HEK293 (cell line): ENCODE data around the gene REEP5.

Source experiments
- CTCF ChIA-PET: fragments of 350-600 bp; formaldehyde crosslinking; extraction: SDS; loops from one replicate; lab custom pipeline; 2021; ENCODE audit warnings: antibody characterized with exemption; lab: Yijun Ruan, JAX
- POLR2A ChIA-PET: fragments of 300-600 bp; formaldehyde crosslinking; extraction: SDS; loops from one replicate; lab custom pipeline; 2020; ENCODE audit warnings: antibody characterized with exemption, inconsistent platforms; lab: Yijun Ruan, JAX
- H3K27ac ChIP-seq: fragments of 200-500 bp; sonication (Bioruptor generic); 2 replicates; pipeline ENCODE4 v1.5.1; 2014; ENCODE audit warnings: low read depth, low read length, control low read depth, inconsistent platforms; ENCODE audit errors: extremely low read depth
- H3K36me3 ChIP-seq, 2 experiments: fragments of 200-500 bp in 1 of 2; sonication (Bioruptor generic) in 1 of 2; 1 replicate in 1 of 2; 2 replicates in 1 of 2; pipeline ENCODE4 v1.5.1; 2014 to 2017; ENCODE audit warnings: inconsistent platforms in 2 of 2, low read length in 2 of 2; ENCODE audit not compliant: control insufficient read depth in 2 of 2, insufficient read depth in 1 of 2
- H3K4me1 ChIP-seq: fragments of 200-500 bp; sonication (Bioruptor generic); 2 replicates; pipeline ENCODE4 v1.5.1; 2014; ENCODE audit warnings: mild to moderate bottlenecking, low read length, inconsistent platforms; ENCODE audit not compliant: control insufficient read depth, insufficient read depth
- H3K4me3 ChIP-seq: 2 replicates; pipeline ENCODE4 v1.5.1; 2011; ENCODE audit warnings: low read depth, mild to moderate bottlenecking, control low read depth, low read length, moderate library complexity
- H3K9me3 ChIP-seq: fragments of 200-500 bp; sonication (Bioruptor generic); 2 replicates; pipeline ENCODE4 v1.5.1; 2014; ENCODE audit warnings: low read depth, low read length, inconsistent platforms; ENCODE audit not compliant: control insufficient read depth, insufficient read depth
- FEZF1 ChIP-seq: fragments of 450-650 bp; formaldehyde crosslinking; IDR thresholded peaks from 2 replicates; pipeline ENCODE4 v1.5.1; 2016; ENCODE audit warnings: missing biosample characterization, missing genetic modification characterization
- GFI1B ChIP-seq: fragments of 450-650 bp; formaldehyde crosslinking; IDR thresholded peaks from 2 replicates; pipeline ENCODE4 v1.5.1; 2016; ENCODE audit warnings: missing biosample characterization, missing genetic modification characterization
- GLI4 ChIP-seq: fragments of 450-650 bp; formaldehyde crosslinking; IDR thresholded peaks from 2 replicates; pipeline ENCODE4 v1.5.1; 2016; ENCODE audit warnings: missing biosample characterization, missing genetic modification characterization
- KLF1 ChIP-seq: fragments of 450-650 bp; formaldehyde crosslinking; IDR thresholded peaks from 2 replicates; pipeline ENCODE4 v1.5.1; 2016; ENCODE audit warnings: missing biosample characterization, missing genetic modification characterization
- MZF1 ChIP-seq: fragments of 450-650 bp; formaldehyde crosslinking; IDR thresholded peaks from 2 replicates; pipeline ENCODE4 v1.5.1; 2017; ENCODE audit warnings: missing biosample characterization, missing genetic modification characterization, borderline replicate concordance
- PRDM1 ChIP-seq: fragments of 450-650 bp; formaldehyde crosslinking; IDR thresholded peaks from 2 replicates; pipeline ENCODE4; 2016; ENCODE audit warnings: missing biosample characterization, missing genetic modification characterization
- SCRT1 ChIP-seq: fragments of 450-650 bp; formaldehyde crosslinking; IDR thresholded peaks from 2 replicates; pipeline ENCODE4 v1.5.1; 2016; ENCODE audit warnings: missing biosample characterization, missing genetic modification characterization, borderline replicate concordance
- ZBTB48 ChIP-seq: fragments of 450-650 bp; formaldehyde crosslinking; IDR thresholded peaks from 2 replicates; pipeline ENCODE4 v1.5.1; 2016; ENCODE audit warnings: missing biosample characterization, missing genetic modification characterization
- ZFP3 ChIP-seq: fragments of 450-650 bp; formaldehyde crosslinking; IDR thresholded peaks from 2 replicates; pipeline ENCODE4 v1.5.1; 2016; ENCODE audit warnings: low read depth, missing biosample characterization, missing genetic modification characterization
- ZNF121 ChIP-seq: fragments of 450-650 bp; formaldehyde crosslinking; IDR thresholded peaks from 2 replicates; pipeline ENCODE4 v1.5.1; 2016; ENCODE audit warnings: missing biosample characterization, missing genetic modification characterization
- ZNF2 ChIP-seq: fragments of 450-650 bp; formaldehyde crosslinking; IDR thresholded peaks from 2 replicates; pipeline ENCODE4 v1.5.1; 2016; ENCODE audit warnings: missing biosample characterization, missing genetic modification characterization
- ZNF248 ChIP-seq: fragments of 450-650 bp; formaldehyde crosslinking; IDR thresholded peaks from 2 replicates; pipeline ENCODE4 v1.5.1; 2017; ENCODE audit warnings: missing biosample characterization, missing genetic modification characterization
- ZNF394 ChIP-seq: fragments of 450-650 bp; formaldehyde crosslinking; IDR thresholded peaks from 2 replicates; pipeline ENCODE4 v1.5.1; 2016; ENCODE audit warnings: missing biosample characterization, missing genetic modification characterization, mild to moderate bottlenecking, moderate library complexity, borderline replicate concordance
- ZNF423 ChIP-seq: fragments of 450-650 bp; formaldehyde crosslinking; IDR thresholded peaks from 2 replicates; pipeline ENCODE4 v1.5.1; 2016; ENCODE audit warnings: missing biosample characterization, missing genetic modification characterization
- ZNF473 ChIP-seq: fragments of 450-650 bp; formaldehyde crosslinking; IDR thresholded peaks from 2 replicates; pipeline ENCODE4 v1.5.1; 2017; ENCODE audit warnings: missing biosample characterization, missing genetic modification characterization
- ZNF501 ChIP-seq: fragments of 450-650 bp; formaldehyde crosslinking; IDR thresholded peaks from 2 replicates; pipeline ENCODE4 v1.5.1; 2016; ENCODE audit warnings: missing biosample characterization, missing genetic modification characterization
- ZNF514 ChIP-seq: fragments of 450-650 bp; formaldehyde crosslinking; IDR thresholded peaks from 2 replicates; pipeline ENCODE4 v1.5.1; 2016; ENCODE audit warnings: missing biosample characterization, missing genetic modification characterization
- ZNF544 ChIP-seq: fragments of 450-650 bp; formaldehyde crosslinking; IDR thresholded peaks from 2 replicates; pipeline ENCODE4 v1.5.0; 2017; ENCODE audit warnings: missing biosample characterization, missing genetic modification characterization
- ZNF660 ChIP-seq: fragments of 450-650 bp; IDR thresholded peaks from 2 replicates; pipeline ENCODE4 v1.5.1; 2018; ENCODE audit warnings: missing biosample characterization, mild to moderate bottlenecking, missing genetic modification characterization
- ZNF768 ChIP-seq: fragments of 450-650 bp; formaldehyde crosslinking; IDR thresholded peaks from 2 replicates; pipeline ENCODE4 v1.5.1; 2018; ENCODE audit warnings: missing biosample characterization, mild to moderate bottlenecking, missing genetic modification characterization
- ZNF776 ChIP-seq: fragments of 450-650 bp; formaldehyde crosslinking; IDR thresholded peaks from 2 replicates; pipeline ENCODE4 v1.5.0; 2017; ENCODE audit warnings: missing biosample characterization, missing genetic modification characterization, borderline replicate concordance
- ZNF791 ChIP-seq: fragments of 450-650 bp; formaldehyde crosslinking; IDR thresholded peaks from 2 replicates; pipeline ENCODE4 v1.5.1; 2016; ENCODE audit warnings: missing biosample characterization, missing genetic modification characterization
- TF ChIP-seq, protein P1 (sequence below): fragments of 450-650 bp; formaldehyde crosslinking; IDR thresholded peaks from 2 replicates; pipeline ENCODE4 v1.5.1; 2016; ENCODE audit warnings: missing biosample characterization, missing genetic modification characterization
- TF ChIP-seq, protein P2 (sequence below): fragments of 450-650 bp; formaldehyde crosslinking; conservative IDR thresholded peaks from 2 replicates; pipeline ENCODE4 v1.5.1; 2016; ENCODE audit warnings: low read depth, missing biosample characterization, missing genetic modification characterization
- TF ChIP-seq, protein P3 (sequence below): sonication (generic); formaldehyde crosslinking; IDR thresholded peaks from 2 replicates; pipeline ENCODE4 v1.8.1; 2022; ENCODE audit warnings: mild to moderate bottlenecking, moderate library complexity, missing genetic modification reagents
- TF ChIP-seq, protein P4 (sequence below): fragments of 450-650 bp; formaldehyde crosslinking; optimal IDR thresholded peaks from 2 replicates; pipeline ENCODE3; 2016; ENCODE audit warnings: missing biosample characterization, mild to moderate bottlenecking, missing genetic modification characterization

Gene REEP5

DNA sequence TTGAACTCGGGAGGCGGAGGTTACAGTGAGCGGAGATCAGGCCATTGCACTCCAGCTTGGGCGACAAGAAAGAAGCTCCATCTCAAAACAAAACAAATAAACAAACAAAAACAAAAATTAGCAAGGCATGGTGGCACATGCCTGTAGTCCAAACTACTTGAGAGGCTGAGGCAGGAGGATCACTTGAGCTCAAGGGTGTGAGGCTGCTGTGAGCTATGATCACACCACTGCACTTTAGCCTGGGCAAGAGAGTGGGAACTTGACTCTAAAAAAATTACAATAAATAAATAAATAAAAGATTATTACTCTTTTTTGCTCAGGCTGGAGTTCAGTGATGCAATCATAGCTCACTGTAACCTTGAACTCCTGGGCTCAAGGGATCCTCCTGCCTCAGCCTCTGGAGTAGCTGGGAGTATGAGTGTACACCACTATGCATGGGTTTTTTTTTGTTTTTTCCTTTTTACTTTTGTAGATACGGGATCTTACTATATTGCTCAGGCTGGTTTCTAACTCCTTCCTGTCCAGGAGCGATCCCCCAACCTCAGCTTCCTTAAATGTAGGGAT lies 45.6 kb upstream of the REEP5 start:
- Histone ChIP-seq H3K9me3 (no peaks in the 10 kb centered on the region), H3K36me3 (no peaks in the 10 kb centered on the region), H3K4me1 (no peaks in the 10 kb centered on the region), H3K27ac (no peak overlapping the region), H3K4me3 (no peak overlapping the region)
- POLR2A ChIA-PET: interaction anchor here (1.7 to 2.7 kb wide), 2 partner anchors 9 to 46 kb away, joined by 4 to 13 read pairs; partner anchors contain the start of genes DCP2 and REEP5
- TF ChIP-seq ZNF121: no peak
- TF ChIP-seq ZBTB48 (tag by site-specific recombination): no peak
- TF ChIP-seq ZNF791: no peak
- TF ChIP-seq, protein P1, sequence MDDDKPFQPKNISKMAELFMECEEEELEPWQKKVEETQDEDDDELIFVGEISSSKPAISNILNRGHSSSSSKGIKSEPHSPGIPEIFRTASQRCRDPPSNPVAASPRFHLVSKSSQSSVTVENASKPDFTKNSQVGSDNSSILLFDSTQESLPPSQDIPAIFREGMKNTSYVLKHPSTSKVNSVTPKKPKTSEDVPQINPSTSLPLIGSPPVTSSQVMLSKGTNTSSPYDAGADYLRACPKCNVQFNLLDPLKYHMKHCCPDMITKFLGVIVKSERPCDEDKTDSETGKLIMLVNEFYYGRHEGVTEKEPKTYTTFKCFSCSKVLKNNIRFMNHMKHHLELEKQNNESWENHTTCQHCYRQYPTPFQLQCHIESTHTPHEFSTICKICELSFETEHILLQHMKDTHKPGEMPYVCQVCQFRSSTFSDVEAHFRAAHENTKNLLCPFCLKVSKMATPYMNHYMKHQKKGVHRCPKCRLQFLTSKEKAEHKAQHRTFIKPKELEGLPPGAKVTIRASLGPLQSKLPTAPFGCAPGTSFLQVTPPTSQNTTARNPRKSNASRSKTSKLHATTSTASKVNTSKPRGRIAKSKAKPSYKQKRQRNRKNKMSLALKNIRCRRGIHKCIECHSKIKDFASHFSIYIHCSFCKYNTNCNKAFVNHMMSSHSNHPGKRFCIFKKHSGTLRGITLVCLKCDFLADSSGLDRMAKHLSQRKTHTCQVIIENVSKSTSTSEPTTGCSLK (tag by site-specific recombination): no peak
- TF ChIP-seq ZNF776 (tag by site-specific recombination): no peak
- no peak for TF ChIP-seq ZNF423
- TF ChIP-seq, protein P2, sequence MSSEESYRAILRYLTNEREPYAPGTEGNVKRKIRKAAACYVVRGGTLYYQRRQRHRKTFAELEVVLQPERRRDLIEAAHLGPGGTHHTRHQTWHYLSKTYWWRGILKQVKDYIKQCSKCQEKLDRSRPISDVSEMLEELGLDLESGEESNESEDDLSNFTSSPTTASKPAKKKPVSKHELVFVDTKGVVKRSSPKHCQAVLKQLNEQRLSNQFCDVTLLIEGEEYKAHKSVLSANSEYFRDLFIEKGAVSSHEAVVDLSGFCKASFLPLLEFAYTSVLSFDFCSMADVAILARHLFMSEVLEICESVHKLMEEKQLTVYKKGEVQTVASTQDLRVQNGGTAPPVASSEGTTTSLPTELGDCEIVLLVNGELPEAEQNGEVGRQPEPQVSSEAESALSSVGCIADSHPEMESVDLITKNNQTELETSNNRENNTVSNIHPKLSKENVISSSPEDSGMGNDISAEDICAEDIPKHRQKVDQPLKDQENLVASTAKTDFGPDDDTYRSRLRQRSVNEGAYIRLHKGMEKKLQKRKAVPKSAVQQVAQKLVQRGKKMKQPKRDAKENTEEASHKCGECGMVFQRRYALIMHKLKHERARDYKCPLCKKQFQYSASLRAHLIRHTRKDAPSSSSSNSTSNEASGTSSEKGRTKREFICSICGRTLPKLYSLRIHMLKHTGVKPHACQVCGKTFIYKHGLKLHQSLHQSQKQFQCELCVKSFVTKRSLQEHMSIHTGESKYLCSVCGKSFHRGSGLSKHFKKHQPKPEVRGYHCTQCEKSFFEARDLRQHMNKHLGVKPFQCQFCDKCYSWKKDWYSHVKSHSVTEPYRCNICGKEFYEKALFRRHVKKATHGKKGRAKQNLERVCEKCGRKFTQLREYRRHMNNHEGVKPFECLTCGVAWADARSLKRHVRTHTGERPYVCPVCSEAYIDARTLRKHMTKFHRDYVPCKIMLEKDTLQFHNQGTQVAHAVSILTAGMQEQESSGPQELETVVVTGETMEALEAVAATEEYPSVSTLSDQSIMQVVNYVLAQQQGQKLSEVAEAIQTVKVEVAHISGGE (tag by site-specific recombination): no peak
- TF ChIP-seq KLF1: no peak
- TF ChIP-seq GFI1B (tag by site-specific recombination): no peak
- no peak for TF ChIP-seq FEZF1 (tag by site-specific recombination)
- TF ChIP-seq SCRT1: no peak
- TF ChIP-seq ZNF394: no peak
- TF ChIP-seq ZNF2 (tag by site-specific recombination): no peak
- TF ChIP-seq GLI4 (tag by site-specific recombination): no peak
- no peak for TF ChIP-seq PRDM1
- no peak for TF ChIP-seq ZNF544 (tag by site-specific recombination)
- CTCF ChIA-PET: interaction anchor here (0.6 kb wide), 2 partner anchors 14 to 1629 kb away, joined by 3 read pairs; no protein-coding TSS in a partner anchor

DNA sequence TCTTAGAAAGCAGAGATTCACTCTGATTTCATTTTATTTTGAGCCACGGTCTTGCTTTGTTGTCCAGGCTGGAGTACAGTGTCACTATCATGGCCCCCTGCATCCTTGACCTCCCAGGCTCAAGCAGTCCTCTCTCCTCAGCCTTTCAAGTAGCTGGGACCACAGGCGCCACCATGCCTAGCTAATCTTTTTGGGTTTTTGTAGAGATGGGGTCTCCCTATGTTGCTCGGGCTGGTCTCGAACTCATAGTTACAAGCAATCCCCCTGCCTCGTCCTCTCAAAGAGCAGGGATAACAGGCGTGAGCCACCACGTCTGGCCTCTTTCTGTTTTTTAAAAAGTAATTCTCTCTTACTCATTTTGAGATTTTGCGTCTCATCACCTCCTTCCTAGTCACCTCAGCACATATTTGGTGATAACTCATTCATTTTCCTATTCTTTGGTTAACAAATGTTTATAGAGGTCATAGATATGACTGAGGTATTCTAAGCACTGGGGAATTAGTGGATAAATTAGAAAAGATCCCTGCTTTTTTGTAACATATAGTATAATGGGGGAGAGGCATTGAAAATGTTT lies 43.8 kb upstream of the REEP5 start:
- Histone ChIP-seq H3K4me3 (no peak overlapping the region), H3K36me3 (no peaks in the 10 kb centered on the region), H3K9me3 (no peaks in the 10 kb centered on the region), H3K4me1 (no peaks in the 10 kb centered on the region), H3K27ac (no peak overlapping the region)
- ChIA-PET POLR2A (interaction anchor here (0.8 kb wide), 1 partner anchor 11 kb away, joined by 5 read pairs; the partner anchor contains the start of gene DCP2), CTCF (interaction anchor here (0.6 kb wide), 1 partner anchor 13 kb away, joined by 4 read pairs; no protein-coding TSS in a partner anchor)
- TF ChIP-seq MZF1 (tag by site-specific recombination): no peak
- no peak for TF ChIP-seq ZBTB48 (tag by site-specific recombination)
- TF ChIP-seq, protein P3, sequence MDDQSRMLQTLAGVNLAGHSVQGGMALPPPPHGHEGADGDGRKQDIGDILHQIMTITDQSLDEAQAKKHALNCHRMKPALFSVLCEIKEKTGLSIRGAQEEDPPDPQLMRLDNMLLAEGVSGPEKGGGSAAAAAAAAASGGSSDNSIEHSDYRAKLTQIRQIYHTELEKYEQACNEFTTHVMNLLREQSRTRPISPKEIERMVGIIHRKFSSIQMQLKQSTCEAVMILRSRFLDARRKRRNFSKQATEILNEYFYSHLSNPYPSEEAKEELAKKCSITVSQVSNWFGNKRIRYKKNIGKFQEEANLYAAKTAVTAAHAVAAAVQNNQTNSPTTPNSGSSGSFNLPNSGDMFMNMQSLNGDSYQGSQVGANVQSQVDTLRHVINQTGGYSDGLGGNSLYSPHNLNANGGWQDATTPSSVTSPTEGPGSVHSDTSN (CRISPR knock-in tag): no peak
- TF ChIP-seq ZFP3 (tag by site-specific recombination): no peak
- no peak for TF ChIP-seq ZNF660
- no peak for TF ChIP-seq ZNF768
- TF ChIP-seq ZNF248: no peak
- TF ChIP-seq ZNF501 (tag by site-specific recombination): no peak
- no peak for TF ChIP-seq ZNF121
- TF ChIP-seq, protein P4, sequence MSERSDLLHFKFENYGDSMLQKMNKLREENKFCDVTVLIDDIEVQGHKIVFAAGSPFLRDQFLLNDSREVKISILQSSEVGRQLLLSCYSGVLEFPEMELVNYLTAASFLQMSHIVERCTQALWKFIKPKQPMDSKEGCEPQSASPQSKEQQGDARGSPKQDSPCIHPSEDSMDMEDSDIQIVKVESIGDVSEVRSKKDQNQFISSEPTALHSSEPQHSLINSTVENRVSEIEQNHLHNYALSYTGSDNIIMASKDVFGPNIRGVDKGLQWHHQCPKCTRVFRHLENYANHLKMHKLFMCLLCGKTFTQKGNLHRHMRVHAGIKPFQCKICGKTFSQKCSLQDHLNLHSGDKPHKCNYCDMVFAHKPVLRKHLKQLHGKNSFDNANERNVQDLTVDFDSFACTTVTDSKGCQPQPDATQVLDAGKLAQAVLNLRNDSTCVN (tag by site-specific recombination): no peak
- TF ChIP-seq ZNF473 (tag by site-specific recombination): no peak
- no peak for TF ChIP-seq ZNF514
